ENCODE data around the gene HDDC2. TPM values are rescaled to one million over a fixed set of nuclear protein-coding genes. Genes with fewer than 3 reads are reported as not detected.
A peak's percentile ranks its signal among the peaks of the same experiment; 100 is the strongest.

HDDC2 gene
- total RNA-seq, 1 experiment from 2014 or later, result 96.8 TPM

GRCh38 chr6:125314009-125314581, 12.3 kb upstream of the HDDC2 start:
- H3K36me3 ChIP-seq (ENCODE audit: low read depth, low read length), result no peaks in the 10 kb centered on the region
- H3F3A ChIP-seq (ENCODE audit: low read length, unreplicated experiment), result no peaks in the 10 kb centered on the region
- no peaks in the 10 kb centered on the region for H3K9me3 ChIP-seq (ENCODE audit: low read length)
- H3K4me1 ChIP-seq (ENCODE audit: insufficient read depth, low read length), result no peaks in the 10 kb centered on the region
- peaks cover 18% of the 10 kb centered on the region for H3K27me3 ChIP-seq (ENCODE audit: low read length)
- CTCF ChIA-PET, result no interaction called here
- no peak overlapping the region for H3K9ac ChIP-seq (ENCODE audit: low read length)
- peak; percentile 62 for DNase-seq
- H3K9me2 ChIP-seq (replicated peaks; ENCODE audit: low read length), result no peaks in the 10 kb centered on the region
- no peak overlapping the region for H3K27ac ChIP-seq (ENCODE audit: low read length)
- intact Hi-C loops (cut with micrococcal nuclease), result loop anchor here (1.0 to 5.0 kb wide), 3 partner anchors 439 to 658 kb away; no protein-coding TSS in a partner anchor
- H4K20me1 ChIP-seq (ENCODE audit: low read length), result no peaks in the 10 kb centered on the region
- TF ChIP-seq, protein P1, sequence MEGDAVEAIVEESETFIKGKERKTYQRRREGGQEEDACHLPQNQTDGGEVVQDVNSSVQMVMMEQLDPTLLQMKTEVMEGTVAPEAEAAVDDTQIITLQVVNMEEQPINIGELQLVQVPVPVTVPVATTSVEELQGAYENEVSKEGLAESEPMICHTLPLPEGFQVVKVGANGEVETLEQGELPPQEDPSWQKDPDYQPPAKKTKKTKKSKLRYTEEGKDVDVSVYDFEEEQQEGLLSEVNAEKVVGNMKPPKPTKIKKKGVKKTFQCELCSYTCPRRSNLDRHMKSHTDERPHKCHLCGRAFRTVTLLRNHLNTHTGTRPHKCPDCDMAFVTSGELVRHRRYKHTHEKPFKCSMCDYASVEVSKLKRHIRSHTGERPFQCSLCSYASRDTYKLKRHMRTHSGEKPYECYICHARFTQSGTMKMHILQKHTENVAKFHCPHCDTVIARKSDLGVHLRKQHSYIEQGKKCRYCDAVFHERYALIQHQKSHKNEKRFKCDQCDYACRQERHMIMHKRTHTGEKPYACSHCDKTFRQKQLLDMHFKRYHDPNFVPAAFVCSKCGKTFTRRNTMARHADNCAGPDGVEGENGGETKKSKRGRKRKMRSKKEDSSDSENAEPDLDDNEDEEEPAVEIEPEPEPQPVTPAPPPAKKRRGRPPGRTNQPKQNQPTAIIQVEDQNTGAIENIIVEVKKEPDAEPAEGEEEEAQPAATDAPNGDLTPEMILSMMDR (conservative IDR thresholded peaks at IDR 0.05; ENCODE audit: low read depth, low read length), result peak; percentile 81
- TF ChIP-seq EZH2 (IDR thresholded peaks at IDR 0.05; ENCODE audit: low read length, unreplicated experiment), result no peak
- TF ChIP-seq EZH2phosphoT487 (IDR thresholded peaks at IDR 0.05; ENCODE audit: borderline replicate concordance, low read length), result no peak
- H3K4me2 ChIP-seq (ENCODE audit: low read length), result no peak overlapping the region
- no peak overlapping the region for H3K4me3 ChIP-seq (ENCODE audit: low read length)
- BruUV-seq (replicated peaks), result no TSS peak
- peak; percentile 88 for ATAC-seq
- H3K79me2 ChIP-seq (ENCODE audit: low read length), result no peaks in the 10 kb centered on the region
- POLR2A ChIA-PET (ENCODE audit: unreplicated experiment), result no interaction called here
- H2AFZ ChIP-seq (ENCODE audit: low read length), result no peak overlapping the region

GRCh38 chr6:125312950-125313349, 11.2 kb upstream of the HDDC2 start:
- Histone ChIP-seq H3K79me2 (ENCODE audit: low read length) (no peaks in the 10 kb centered on the region), H2AFZ (ENCODE audit: low read length) (no peak overlapping the region), H3K9me3 (ENCODE audit: low read length) (no peaks in the 10 kb centered on the region), H3K27me3 (ENCODE audit: low read length) (peaks cover 18% of the 10 kb centered on the region), H3F3A (ENCODE audit: low read length, unreplicated experiment) (no peaks in the 10 kb centered on the region), H3K4me2 (ENCODE audit: low read length) (no peak overlapping the region), H3K4me3 (ENCODE audit: low read length) (no peak overlapping the region), H3K27ac (ENCODE audit: low read length) (no peak overlapping the region), H3K36me3 (ENCODE audit: low read depth, low read length) (no peaks in the 10 kb centered on the region), H3K4me1 (ENCODE audit: insufficient read depth, low read length) (no peaks in the 10 kb centered on the region), H3K9me2 (replicated peaks; ENCODE audit: low read length) (no peaks in the 10 kb centered on the region), H4K20me1 (ENCODE audit: low read length) (no peaks in the 10 kb centered on the region), H3K9ac (ENCODE audit: low read length) (no peak overlapping the region)
- POLR2A ChIA-PET (ENCODE audit: unreplicated experiment), result no interaction called here
- BruUV-seq (replicated peaks), result no TSS peak
- CTCF ChIA-PET, result no interaction called here
- intact Hi-C loops (cut with micrococcal nuclease), result loop anchor here (5.0 kb wide), 1 partner anchor 659 kb away; no protein-coding TSS in a partner anchor
- no peak for ATAC-seq
- DNase-seq, result no peak
- TF ChIP-seq EZH2phosphoT487 (IDR thresholded peaks at IDR 0.05; ENCODE audit: borderline replicate concordance, low read length) (no peak), EZH2 (IDR thresholded peaks at IDR 0.05; ENCODE audit: low read length, unreplicated experiment) (no peak)
- TF ChIP-seq, protein P1 (conservative IDR thresholded peaks at IDR 0.05; ENCODE audit: low read depth, low read length), result no peak

- no peak overlapping the region for H3K4me2 ChIP-seq (ENCODE audit: low read length)
- H3K4me1 ChIP-seq (ENCODE audit: insufficient read depth, low read length), result no peaks in the 10 kb centered on the region
- no TSS peak for BruUV-seq (replicated peaks)
- POLR2A ChIA-PET (ENCODE audit: unreplicated experiment), result no interaction called here
- peaks cover 18% of the 10 kb centered on the region for H3K27me3 ChIP-seq (ENCODE audit: low read length)
- no peaks in the 10 kb centered on the region for H3F3A ChIP-seq (ENCODE audit: low read length, unreplicated experiment)
- H3K9me3 ChIP-seq (ENCODE audit: low read length), result no peaks in the 10 kb centered on the region
- no peak overlapping the region for H3K27ac ChIP-seq (ENCODE audit: low read length)
- no peaks in the 10 kb centered on the region for H3K36me3 ChIP-seq (ENCODE audit: low read depth, low read length)
- intact Hi-C loops (cut with micrococcal nuclease), result loop anchor here (5.0 kb wide), 1 partner anchor 660 kb away; no protein-coding TSS in a partner anchor
- no peaks in the 10 kb centered on the region for H3K79me2 ChIP-seq (ENCODE audit: low read length)
- no peak overlapping the region for H3K4me3 ChIP-seq (ENCODE audit: low read length)
- no peak for DNase-seq
- ATAC-seq, result no peak
- H2AFZ ChIP-seq (ENCODE audit: low read length), result no peak overlapping the region
- CTCF ChIA-PET, result no interaction called here
- no peaks in the 10 kb centered on the region for H3K9me2 ChIP-seq (replicated peaks; ENCODE audit: low read length)
- no peak for TF ChIP-seq EZH2 (IDR thresholded peaks at IDR 0.05; ENCODE audit: low read length, unreplicated experiment)
- no peak for TF ChIP-seq EZH2phosphoT487 (IDR thresholded peaks at IDR 0.05; ENCODE audit: borderline replicate concordance, low read length)
- TF ChIP-seq, protein P1 (conservative IDR thresholded peaks at IDR 0.05; ENCODE audit: low read depth, low read length), result no peak
- no peak overlapping the region for H3K9ac ChIP-seq (ENCODE audit: low read length)
- no peaks in the 10 kb centered on the region for H4K20me1 ChIP-seq (ENCODE audit: low read length)
These were observed 10.7 kb upstream of the HDDC2 start for GRCh38 chr6:125312478-125312877.
